IMR-90 (cell line): ENCODE measurements around the gene CCDC71.

Source experiments
- BHLHE40 ChIP-seq: fragments of 150-350 bp; IDR thresholded peaks from 2 replicates; pipeline ENCODE4 v1.6.1; 2016; ENCODE audit warnings: mild to moderate bottlenecking, low read depth, low read length
- CEBPB ChIP-seq: IDR thresholded peaks from 2 replicates; pipeline ENCODE4 v1.6.1; 2012; ENCODE audit warnings: low read depth, low read length, improper control_type of control experiment
- FOS ChIP-seq: fragments of 150-350 bp; IDR thresholded peaks from 2 replicates; pipeline ENCODE4 v1.6.1; 2016; ENCODE audit warnings: low read depth, low read length
- MAFK ChIP-seq: IDR thresholded peaks from 2 replicates; pipeline ENCODE4 v1.6.1; 2012; ENCODE audit warnings: low read depth, low read length, improper control_type of control experiment
- MAZ ChIP-seq: IDR thresholded peaks from 2 replicates; pipeline ENCODE4 v1.6.1; 2012; ENCODE audit warnings: low read depth, mild to moderate bottlenecking, low read length, improper control_type of control experiment, moderate library complexity, borderline replicate concordance
- POLR2A ChIP-seq: IDR thresholded peaks from 2 replicates; pipeline ENCODE4 v1.6.1; 2012; ENCODE audit warnings: mild to moderate bottlenecking, low read depth, low read length
- RAD21 ChIP-seq: IDR thresholded peaks from 2 replicates; pipeline ENCODE4 v1.6.1; 2012; ENCODE audit warnings: low read length, improper control_type of control experiment
- RFX5 ChIP-seq: IDR thresholded peaks from 2 replicates; pipeline ENCODE4 v1.8.0; 2012; ENCODE audit warnings: low read depth, mild to moderate bottlenecking, low read length, moderate library complexity
- SMC3 ChIP-seq: fragments of 150-350 bp; IDR thresholded peaks from 2 replicates; pipeline ENCODE4 v1.6.1; 2016; ENCODE audit warnings: low read depth, mild to moderate bottlenecking, antibody characterized with exemption, low read length, moderate library complexity
- TF ChIP-seq, protein P1 (sequence below): conservative IDR thresholded peaks from 2 replicates; pipeline ENCODE4 v1.5.1; 2012; ENCODE audit warnings: mild to moderate bottlenecking, low read depth, low read length, improper control_type of control experiment
- TF ChIP-seq, protein P2 (sequence below): fragments of 150-350 bp; IDR thresholded peaks from 2 replicates; pipeline ENCODE4 v1.6.1; 2016; ENCODE audit warnings: low read depth, mild to moderate bottlenecking, low read length, moderate library complexity, borderline replicate concordance

DNA sequence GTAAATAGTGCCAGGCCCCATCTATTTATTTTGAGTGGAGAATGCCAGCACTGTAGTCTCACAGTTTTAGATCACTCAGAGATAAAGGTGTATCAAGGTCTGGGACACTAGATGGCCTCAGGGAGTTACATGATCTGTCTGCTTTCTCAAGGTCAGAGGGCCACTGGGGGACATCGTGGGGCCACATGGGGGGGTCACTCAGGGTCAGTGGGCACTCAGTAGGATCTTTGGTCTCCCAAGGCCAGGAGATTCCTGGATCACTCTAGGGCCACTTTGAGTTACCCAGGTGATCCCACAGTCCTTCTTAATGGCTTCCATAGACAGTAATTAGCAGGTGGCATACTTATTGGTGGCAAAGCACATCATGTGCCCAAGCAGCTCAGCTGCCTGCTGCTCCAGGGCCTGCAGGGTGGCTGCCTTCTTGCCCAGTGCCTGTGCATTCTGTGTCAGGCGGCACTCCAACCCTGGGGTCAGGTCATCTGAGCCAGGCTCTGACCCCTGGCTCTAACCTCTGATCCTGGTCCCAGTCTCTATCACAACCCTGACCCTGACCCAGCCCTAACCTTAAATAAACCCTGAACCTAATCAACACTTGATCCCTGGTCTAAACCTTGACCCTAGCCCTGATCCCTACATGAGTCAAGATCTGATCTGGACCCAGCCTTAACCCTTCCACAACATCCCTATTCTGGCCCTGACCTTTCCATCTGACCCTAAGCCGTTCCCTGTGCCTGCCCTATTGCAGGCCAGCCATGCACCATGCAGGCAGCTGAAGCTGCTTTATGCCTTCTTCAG, 31.5 kb downstream of the CCDC71 start:
- TF ChIP-seq, protein P1, sequence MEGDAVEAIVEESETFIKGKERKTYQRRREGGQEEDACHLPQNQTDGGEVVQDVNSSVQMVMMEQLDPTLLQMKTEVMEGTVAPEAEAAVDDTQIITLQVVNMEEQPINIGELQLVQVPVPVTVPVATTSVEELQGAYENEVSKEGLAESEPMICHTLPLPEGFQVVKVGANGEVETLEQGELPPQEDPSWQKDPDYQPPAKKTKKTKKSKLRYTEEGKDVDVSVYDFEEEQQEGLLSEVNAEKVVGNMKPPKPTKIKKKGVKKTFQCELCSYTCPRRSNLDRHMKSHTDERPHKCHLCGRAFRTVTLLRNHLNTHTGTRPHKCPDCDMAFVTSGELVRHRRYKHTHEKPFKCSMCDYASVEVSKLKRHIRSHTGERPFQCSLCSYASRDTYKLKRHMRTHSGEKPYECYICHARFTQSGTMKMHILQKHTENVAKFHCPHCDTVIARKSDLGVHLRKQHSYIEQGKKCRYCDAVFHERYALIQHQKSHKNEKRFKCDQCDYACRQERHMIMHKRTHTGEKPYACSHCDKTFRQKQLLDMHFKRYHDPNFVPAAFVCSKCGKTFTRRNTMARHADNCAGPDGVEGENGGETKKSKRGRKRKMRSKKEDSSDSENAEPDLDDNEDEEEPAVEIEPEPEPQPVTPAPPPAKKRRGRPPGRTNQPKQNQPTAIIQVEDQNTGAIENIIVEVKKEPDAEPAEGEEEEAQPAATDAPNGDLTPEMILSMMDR, result no peak
- TF ChIP-seq MAFK (no peak), RAD21 (no peak), POLR2A (no peak), SMC3 (no peak), BHLHE40 (no peak), FOS (no peak), MAZ (no peak), RFX5 (no peak), CEBPB (no peak)
- TF ChIP-seq, protein P2, sequence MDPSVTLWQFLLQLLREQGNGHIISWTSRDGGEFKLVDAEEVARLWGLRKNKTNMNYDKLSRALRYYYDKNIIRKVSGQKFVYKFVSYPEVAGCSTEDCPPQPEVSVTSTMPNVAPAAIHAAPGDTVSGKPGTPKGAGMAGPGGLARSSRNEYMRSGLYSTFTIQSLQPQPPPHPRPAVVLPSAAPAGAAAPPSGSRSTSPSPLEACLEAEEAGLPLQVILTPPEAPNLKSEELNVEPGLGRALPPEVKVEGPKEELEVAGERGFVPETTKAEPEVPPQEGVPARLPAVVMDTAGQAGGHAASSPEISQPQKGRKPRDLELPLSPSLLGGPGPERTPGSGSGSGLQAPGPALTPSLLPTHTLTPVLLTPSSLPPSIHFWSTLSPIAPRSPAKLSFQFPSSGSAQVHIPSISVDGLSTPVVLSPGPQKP, result no peak
